HG03135 (cell line): ENCODE measurements around the gene SEMA3F.

Experiments used
- ATAC-seq: cut with Tn5 transposase; IDR thresholded peaks from one replicate; pipeline ENCODE4 v1.9.1; 2021; ENCODE audit warnings: mild to moderate bottlenecking, moderate library complexity; ENCODE audit not compliant: unreplicated experiment

Gene SEMA3F

DNA sequence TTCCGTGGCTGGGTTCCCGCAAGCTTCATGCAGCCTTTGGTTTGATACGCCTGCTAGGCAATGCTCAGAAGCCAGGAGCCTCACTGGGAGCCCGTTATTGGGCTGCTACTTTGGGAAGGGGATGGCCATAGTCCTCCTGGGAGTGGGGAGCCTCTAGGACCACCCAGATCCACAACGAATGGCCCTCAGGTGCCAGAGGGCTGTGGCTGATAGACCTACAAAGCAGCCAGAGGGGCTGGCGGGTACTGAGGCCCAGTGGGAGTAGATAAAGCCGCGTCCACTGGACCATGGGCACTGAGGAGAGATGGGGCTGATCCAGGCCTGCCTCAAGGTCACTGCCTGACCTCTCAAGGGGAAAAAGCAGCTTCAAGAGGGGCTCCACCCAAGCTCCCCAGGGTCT lies 37.0 kb downstream of the SEMA3F start:
- ATAC-seq, result no peak

- ATAC-seq, result no peak
Measured at GRCh38 chr3:50192689-50193141, 37.6 kb downstream of the SEMA3F start.

GRCh38 chr3:50193286-50193685 lies 38.2 kb downstream of the SEMA3F start:
- no peak for ATAC-seq

GRCh38 chr3:50193746-50194127 lies 38.6 kb downstream of the SEMA3F start:
- ATAC-seq, result no peak

DNA sequence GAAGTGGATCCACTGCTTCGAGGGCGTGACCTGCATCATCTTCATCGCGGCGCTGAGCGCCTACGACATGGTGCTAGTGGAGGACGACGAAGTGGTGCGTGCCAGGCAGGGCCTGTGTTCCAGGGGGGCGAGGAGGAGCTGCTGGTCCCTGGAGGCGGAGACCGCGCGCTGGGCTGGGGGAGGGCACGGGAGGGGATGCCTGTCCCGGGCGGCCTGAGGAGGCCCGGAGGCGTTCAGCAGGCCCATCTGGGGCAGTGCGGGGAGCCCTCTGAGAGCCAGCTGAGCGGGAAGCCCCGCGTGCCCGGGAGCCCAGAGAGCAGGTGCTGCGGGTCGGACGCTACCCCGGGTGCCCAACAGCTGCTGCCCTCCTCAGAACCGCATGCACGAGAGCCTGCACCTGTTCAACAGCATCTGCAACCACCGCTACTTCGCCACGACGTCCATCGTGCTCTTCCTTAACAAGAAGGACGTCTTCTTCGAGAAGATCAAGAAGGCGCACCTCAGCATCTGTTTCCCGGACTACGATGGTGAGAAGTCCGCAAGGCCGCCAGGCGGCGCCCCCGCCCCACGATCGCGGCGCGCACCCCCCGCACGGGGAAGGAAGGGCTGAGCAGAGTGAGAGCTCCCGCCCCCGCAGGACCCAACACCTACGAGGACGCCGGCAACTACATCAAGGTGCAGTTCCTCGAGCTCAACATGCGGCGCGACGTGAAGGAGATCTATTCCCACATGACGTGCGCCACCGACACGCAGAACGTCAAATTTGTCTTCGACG lies 39.2 kb downstream of the SEMA3F start:
- ATAC-seq, result no peak

GRCh38 chr3:50194903-50195500 lies 39.9 kb downstream of the SEMA3F start:
- ATAC-seq, result no peak

DNA sequence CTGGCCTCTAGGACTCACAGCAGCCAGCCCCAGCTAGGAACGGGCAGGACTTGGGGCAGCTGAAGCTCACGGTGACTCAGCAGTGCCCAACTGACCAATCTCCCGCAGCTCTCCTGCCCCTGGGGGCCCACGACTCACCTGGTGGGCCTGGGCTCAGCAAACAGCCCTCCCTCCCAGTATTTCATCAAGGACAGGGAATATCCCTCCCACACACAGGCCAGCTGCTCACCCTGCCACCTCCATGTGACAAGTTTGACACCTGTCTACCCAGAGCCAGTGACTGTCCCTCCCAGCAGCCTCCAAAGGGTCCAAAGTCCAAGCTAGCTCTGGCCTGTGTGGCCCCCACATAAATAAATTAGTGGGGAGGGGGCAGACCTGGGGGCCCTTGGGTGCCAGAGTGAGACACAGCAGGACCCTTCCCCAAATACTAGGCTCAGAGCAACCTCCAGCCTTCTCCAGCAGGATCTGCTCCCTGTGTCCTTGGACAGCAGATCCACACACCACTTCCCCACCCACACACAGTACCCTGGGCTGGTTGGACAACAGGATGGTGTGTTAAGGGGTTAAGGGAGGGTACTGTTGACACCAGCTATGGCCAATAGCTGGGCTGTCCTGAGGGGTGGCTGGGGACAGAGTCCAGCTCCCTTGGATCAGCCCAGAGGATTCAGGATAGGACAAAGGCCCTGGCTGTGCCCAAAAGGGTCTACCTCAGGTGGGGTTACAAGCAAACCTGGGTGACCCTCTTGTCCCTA lies 40.6 kb downstream of the SEMA3F start:
- no peak for ATAC-seq

DNA sequence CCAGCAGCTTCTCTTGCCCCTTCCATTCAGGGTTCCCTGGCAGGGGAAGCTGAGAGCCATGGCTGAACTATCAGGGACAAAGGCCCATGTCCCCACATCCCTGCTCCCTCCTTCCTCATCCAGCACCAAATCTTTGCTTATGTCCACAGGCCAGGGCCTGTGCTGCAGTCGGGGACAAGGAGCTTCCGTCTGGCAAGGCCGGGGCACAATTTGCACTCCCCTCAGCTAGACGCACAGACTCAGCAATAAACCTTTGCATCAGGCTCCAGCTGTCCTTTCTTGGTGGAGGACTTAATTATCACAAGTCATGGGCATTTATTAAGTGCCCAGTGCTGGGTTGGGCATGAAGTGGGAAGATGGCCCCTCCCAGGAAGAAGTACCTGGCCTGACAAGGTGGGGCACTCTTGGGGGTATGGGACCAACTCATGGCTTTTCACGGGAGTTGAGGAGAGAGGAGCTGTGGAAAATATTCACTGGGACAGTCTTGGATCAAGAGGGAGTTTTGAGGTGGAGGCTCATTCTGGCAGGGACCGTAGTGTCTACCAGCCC lies 41.2 kb downstream of the SEMA3F start:
- no peak for ATAC-seq

DNA sequence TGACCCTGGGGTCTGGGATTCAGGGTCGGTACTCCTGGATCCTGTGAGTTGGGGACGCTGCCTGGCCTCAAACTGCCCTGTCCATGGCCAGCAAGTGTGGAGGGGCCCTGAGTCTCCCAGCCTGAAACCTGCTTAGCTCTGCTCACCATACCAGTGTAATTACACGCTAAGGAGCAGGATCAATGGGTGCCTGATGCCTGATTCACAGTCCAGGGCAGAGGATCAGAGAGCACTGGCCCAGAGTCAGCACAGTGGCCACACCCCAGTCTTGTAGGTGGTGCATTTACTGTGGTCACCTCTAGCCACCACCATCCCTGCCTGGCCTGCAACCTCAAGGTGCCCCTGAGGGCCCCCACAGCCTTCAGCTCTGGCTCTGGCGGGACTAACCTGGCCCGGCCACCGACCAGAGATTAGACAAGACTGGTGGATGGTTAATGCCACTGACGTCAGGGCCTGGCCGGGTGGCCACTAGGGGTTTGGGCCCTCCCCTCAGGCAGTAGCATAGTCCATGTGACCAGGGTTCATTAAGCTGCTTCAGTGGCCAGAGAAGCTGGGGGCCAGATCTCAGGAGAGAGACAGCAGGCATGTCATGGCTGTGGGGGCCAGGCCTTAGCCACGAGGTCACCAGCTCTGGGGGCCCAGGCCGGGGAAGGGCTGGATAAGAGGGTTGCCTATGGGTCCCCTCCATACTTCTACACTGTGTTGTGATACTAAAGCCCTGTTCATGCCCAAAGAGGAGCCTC lies 46.6 kb downstream of the SEMA3F start:
- no peak for ATAC-seq

DNA sequence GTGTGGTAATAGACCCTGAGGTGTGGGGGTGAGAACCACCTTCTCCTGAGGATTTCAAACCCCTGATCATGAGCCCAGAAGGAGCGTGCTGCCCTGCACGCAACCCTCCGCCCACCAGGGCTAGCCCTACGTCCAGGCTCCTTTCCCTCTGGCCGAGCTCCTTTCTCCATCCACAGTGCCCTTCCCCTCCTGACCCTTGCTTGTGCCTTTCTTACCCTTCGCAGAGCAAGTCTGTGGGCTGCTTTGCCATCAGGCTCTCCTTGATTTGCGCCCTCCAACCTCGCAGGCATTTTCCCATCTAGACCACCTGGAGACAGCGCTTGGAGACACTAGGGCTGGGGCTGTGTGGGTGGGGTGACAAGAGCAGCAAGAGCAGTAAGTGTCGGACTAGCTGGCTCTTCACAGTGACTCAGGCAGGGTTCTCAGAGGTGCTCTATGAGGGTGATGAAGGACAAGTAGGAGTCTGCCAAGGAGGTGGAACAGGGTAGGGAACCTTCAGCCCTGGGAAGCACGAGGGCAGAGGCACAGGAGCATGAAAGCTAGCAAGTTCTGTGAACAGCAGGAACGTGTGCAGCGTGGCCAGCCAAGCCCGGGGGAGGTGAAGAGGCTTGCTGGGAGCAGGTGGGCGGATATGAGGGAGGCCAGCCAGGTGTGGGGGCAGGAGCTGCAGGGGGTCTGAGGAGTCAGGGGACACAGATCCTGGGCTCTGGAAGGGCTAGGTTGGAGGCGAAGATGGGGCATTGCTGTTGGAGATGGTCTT lies 47.4 kb downstream of the SEMA3F start:
- ATAC-seq, result no peak

GRCh38 chr3:50203113-50203808 lies 48.1 kb downstream of the SEMA3F start:
- no peak for ATAC-seq

- no peak for ATAC-seq
Measured at GRCh38 chr3:50203809-50204803, 49.0 kb downstream of the SEMA3F start.

GRCh38 chr3:50204804-50205412 lies 49.8 kb downstream of the SEMA3F start, which contains the start of gene SLC38A3:
SLC38A3 (plus strand) TSS chr3:50205271; CDS start chr3:50214200, 8,929 bp downstream.
- ATAC-seq, result no peak

GRCh38 chr3:50205413-50206276 lies 50.5 kb downstream of the SEMA3F start:
- no peak for ATAC-seq

DNA sequence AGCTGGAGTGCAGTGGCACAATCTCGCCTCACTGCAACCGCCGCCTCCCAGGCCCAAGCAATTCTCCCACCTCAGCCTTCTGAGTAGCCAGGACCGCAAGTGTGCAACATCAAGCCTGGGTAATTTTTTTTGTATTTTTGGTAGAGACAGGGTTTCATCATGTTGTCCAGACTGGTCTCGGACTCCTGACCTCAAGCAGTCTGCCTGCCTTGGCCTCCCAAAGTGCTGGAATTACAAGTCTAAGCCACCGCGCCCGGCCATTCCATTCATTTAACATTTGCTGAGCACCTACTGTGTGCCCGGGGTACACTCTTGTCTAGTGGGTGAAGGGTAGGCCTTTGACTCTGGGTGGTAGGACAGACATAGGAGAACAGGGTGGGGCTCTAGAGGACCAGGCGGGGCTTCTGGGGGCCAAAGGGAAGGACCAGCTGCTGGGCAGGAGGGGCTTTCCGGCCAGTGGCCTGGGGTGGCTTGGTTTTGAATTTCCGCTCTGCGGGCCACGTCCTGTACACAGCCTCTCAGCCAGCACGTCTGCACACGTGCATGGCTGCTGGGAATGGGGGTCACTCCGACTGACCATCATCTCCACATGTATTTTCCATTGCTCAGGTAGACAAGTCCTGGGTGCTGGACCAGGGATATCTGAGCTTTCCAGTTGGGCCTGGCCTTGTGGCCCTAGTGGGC lies 52.4 kb downstream of the SEMA3F start:
- ATAC-seq, result no peak

GRCh38 chr3:50208677-50209344 lies 53.7 kb downstream of the SEMA3F start:
- no peak for ATAC-seq
